Cardiac fibroblast (primary cell): ENCODE data around the gene PCCB.
"Not testable (repeated sequence)": the region's sequence is repeated elsewhere in the genome, so short reads cannot be mapped to it uniquely, and the experiment has no call there.

ENCODE experiments used
- DNase-seq, 2 donors: peaks; one replicate each; pipeline versions ENCODE4 v3.0.0 to v3.0.0-alpha.2; 2010; ENCODE audit warnings: low read depth in 2 of 2
- H3K4me3 ChIP-seq, 2 donors: replicated peaks in 1 of 2; 1 replicate in 1 of 2; 2 replicates in 1 of 2; pipeline ENCODE4 v1.5.1; 2011; ENCODE audit warnings: low read depth in 2 of 2, low read length in 2 of 2, mild to moderate bottlenecking in 2 of 2, moderate library complexity in 1 of 2
- TF ChIP-seq, protein P1 (sequence below): IDR thresholded peaks from one replicate; pipeline ENCODE4 v1.5.1; 2011; ENCODE audit warnings: low read depth, mild to moderate bottlenecking, low read length, inconsistent platforms

The PCCB gene

DNA sequence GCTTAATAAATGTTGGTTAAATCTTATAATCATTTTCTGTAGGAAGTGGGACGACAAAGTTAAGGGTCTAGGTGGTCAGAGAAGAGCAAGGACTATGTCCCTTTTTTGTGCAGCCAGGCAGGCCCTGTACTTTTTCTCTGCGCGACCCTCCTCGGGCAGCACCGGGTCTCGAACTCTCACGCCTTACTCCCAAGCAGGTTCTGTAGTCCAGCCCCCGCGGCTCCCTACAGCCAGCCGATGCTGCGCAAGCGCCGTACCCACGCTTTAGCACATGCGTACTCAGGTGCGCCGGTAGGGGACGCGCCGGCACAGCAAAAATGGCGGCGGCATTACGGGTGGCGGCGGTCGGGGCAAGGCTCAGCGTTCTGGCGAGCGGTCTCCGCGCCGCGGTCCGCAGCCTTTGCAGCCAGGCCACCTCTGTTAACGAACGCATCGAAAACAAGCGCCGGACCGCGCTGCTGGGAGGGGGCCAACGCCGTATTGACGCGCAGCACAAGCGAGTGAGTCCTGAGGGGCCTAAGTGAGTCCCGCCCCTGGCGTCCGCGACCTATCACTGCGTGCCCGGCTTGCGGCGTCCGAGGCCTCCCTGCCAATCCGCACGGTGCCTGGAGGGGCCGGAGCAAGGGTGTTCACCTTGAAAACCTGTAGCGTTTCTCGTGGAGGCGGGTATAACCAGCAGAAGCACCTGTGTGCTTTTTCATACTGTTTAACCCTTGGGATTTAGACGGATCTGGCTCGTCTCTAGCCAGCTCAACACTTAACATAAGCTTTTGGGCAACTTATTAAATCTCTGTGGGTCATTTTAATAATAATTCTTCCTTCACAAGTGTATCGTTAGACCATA lies at the start of gene PCCB:
PCCB (plus strand) TSS at position 282 of the 844 bp plus-strand sequence; CDS start at position 318, 36 bp downstream.
- TF ChIP-seq, protein P1, sequence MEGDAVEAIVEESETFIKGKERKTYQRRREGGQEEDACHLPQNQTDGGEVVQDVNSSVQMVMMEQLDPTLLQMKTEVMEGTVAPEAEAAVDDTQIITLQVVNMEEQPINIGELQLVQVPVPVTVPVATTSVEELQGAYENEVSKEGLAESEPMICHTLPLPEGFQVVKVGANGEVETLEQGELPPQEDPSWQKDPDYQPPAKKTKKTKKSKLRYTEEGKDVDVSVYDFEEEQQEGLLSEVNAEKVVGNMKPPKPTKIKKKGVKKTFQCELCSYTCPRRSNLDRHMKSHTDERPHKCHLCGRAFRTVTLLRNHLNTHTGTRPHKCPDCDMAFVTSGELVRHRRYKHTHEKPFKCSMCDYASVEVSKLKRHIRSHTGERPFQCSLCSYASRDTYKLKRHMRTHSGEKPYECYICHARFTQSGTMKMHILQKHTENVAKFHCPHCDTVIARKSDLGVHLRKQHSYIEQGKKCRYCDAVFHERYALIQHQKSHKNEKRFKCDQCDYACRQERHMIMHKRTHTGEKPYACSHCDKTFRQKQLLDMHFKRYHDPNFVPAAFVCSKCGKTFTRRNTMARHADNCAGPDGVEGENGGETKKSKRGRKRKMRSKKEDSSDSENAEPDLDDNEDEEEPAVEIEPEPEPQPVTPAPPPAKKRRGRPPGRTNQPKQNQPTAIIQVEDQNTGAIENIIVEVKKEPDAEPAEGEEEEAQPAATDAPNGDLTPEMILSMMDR: peak; percentile 61
- DNase-seq: peak; percentile 96
- peak within 1 kb of the TSS; percentile 65 to 86 for H3K4me3 ChIP-seq

DNA sequence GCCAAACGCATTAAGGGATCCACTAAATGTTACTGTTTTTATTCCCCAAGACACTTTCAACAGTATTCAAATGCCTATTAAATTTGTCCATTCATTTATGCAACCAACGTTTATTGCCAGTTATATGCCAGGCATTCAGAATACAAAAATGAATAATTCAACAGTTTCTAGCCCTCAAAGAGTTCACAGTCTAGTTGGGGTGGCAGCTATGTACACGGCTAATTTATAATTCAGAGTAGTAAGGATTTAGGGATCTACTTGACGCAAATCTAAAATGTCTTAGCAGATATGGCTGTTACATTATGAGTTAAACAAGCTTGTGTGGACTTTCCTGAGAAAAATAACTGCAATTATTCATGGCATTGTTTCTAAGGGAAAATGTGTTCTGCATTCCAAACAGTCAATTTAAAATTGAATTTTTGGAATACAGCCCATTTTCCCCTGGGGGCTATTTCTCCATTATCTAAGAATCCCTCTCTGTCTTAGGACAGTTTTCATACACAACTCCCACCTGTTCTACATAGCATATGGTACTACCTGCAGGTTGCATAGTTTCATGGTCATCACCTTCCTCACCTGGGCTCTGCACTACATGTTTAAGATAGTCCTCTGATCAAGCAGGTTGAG lies 42.5 kb upstream of the PCCB start:
- DNase-seq: no peak
- TF ChIP-seq, protein P1: no peak
- H3K4me3 ChIP-seq: no peak overlapping the region

DNA sequence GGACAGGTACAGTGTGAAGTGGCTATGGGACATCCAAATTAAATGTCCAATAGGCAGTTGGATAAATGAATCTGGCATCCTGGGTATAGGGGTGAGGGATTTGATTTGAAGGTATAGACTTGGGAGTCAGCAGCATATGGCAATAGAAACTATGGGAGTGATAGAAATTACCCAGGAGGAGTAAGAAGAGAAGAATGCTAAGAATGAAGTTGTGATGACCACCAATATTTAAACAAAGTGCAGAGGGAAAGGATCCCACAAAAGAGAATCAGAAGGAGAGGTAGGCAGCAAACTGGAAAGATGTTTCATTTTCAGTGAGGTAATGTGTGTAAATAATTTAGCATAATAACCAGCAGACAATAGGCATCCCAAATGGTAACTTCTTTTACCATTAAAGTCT lies 40.2 kb upstream of the PCCB start:
- H3K4me3 ChIP-seq: no peak overlapping the region
- TF ChIP-seq, protein P1: no peak
- peak in 1 of 2 donors; percentile 30 for DNase-seq

DNA sequence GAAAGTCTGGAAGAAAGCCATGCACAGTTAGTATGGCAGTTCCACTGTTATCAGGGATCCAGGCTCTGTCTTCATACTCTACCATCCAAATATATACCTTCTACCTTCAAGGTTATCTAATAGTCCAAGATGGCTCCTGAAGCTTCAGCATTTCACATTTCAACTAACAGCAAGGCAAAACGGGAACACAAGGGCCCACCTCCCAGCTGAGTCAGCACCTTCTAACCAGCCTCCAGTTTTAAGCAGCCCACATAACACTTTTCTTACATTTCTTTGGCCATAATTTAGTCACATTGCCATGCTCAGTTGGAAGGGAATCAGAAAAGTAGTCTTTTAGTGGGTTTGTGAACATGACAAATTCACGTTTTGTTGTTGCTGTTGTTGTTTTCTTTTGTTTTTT lies 38.6 kb upstream of the PCCB start:
- no peak for DNase-seq
- H3K4me3 ChIP-seq: no peak overlapping the region
- TF ChIP-seq, protein P1: no peak

DNA sequence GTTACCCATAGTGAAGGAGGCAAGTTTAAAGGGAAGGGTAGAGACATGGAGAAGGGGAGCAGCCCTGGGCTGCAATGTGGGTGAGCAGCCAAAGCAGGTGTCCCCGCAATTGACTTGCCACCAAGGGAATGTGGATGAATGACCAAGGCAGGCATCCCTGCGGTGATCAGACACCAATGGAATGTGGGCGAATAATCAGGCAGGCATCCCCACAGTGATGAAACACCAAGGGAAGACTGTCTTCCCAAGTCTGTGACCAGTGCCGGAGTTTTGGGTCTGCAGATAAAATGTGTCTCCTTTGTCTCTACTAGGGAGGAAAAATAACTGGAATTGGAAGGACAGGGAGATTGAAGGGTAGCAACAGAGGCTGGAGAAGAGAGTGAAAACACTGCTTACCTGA lies 27.4 kb upstream of the PCCB start:
- H3K4me3 ChIP-seq: not testable (repeated sequence)
- DNase-seq: peak in 1 of 2 donors; percentile 41

DNA sequence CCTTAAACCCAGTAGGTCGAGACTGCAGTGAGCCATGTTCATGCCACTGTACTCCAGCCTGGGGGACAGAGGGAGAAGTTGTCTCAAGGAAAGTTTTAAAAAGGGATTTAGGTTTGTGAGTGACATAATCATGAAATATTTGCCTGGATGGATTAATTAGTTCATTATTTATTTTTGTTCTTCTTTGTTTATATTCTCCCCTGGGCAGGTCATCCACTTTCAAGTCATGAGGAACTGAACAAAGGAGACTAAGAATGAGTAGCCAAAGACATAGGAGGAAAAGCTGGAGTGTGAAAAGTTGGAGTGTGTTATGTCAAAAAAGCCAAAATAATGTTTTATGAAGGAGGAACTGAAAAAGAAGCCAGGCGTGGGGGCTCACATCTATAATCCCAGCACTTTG lies 17.7 kb upstream of the PCCB start:
- TF ChIP-seq, protein P1: no peak
- no peak overlapping the region for H3K4me3 ChIP-seq
- DNase-seq: no peak

DNA sequence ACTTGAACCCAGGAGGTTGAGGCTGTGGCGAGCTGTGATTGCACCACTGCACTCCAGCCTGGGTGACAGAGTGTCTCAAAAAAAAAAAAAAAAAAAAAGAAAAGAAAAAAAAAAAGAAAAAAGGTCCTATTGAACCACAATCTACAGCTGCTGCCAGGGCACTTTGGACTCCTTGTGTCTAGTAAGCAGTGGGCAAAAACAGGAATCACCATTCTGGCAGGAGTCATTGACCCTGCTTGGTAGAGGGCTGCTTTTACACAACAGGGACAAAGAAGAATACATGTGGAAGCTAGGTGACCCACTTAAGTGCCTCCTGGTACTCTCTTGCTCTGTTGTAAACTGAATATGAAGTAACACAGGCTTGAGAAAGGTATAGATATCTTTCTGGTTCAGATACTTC lies 14.6 kb upstream of the PCCB start:
- no peak for DNase-seq
- TF ChIP-seq, protein P1: no peak
- H3K4me3 ChIP-seq: no peak overlapping the region
